ENCODE results near the gene PLCB4.
"Not testable (repeated sequence)": the region's sequence is repeated elsewhere in the genome, so short reads cannot be mapped to it uniquely, and the experiment has no call there.

PLCB4 gene

DNA sequence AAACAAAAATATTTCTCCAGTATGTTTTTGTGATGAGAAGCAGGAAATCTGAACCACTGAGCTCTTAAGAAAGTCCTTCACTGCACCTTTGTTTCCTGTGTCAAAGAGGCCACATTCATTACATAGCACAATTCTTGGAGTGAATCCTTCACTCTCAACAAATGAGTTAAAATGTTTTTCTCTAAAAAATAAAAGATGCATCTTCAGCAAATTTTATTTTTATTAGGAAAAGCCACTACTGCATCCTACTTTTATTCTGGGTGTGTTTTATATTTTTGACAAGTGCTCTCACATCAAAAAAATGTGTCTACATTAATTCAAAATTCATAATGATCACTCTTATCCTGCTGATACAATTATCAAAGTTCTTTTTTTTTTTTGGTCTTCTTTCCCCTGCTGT lies 76.3 kb downstream of the PLCB4 start:
- no peak for DNase-seq

DNA sequence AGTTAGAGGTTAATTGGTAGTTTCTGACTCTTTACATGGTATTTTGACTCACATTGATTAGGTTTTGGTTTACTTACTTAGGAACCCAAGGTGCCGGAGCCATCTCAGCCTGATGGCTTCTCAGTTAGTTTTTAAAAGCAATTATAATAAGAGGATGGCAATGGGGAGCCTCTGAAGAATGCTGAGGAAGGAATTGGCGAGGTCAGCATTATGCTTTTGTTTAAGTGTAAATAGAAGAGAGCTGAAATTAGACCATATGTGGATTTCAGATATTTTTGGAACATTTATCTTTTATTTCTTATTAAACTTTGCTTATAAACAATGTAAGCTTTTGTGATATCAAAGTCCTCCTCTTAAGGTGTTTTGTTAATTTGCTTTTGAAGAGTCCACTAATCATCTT lies 77.8 kb downstream of the PLCB4 start:
- no peak for DNase-seq

DNA sequence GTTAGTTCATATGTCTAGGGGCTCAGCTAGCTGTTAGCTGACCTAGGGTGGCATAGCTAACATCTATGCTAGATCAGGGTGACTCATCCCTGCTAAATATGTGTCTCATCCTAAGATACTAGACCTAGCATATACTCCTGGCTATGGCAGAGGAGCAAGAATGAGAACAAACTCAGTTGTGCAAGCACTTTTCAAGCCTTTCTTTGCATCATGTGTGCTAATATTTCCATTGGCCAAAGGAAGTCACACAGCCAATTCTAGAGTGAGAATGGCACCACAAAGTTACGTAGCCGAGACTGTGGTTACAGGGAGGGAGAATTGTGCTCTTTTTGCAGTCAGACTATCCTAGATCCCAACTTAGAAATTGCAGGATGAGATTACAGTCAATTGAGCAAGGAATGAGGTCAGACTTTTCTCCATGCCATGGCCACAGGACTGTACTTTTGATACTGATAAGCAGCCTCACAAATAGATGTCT lies 78.7 kb downstream of the PLCB4 start:
- DNase-seq = no peak

DNA sequence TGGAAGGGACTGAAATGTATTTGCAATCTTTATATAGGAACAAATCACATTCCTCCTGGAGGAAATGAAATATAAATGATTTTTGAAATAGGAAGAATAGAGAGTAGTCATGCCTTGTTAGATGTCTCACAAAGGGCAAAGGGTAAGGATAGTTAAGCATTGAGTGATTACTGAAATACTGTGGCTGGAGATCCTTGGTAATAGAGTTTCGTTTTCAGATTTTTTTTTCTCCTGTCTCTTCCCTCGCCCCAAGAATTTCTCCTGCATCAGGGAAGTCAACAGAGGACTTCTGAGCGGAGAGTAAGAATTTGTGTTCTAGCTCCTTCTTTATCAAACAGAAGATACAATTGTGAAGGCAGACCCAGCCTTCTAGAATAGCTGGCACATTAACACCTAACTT lies 79.4 kb downstream of the PLCB4 start:
- no peak for DNase-seq

DNA sequence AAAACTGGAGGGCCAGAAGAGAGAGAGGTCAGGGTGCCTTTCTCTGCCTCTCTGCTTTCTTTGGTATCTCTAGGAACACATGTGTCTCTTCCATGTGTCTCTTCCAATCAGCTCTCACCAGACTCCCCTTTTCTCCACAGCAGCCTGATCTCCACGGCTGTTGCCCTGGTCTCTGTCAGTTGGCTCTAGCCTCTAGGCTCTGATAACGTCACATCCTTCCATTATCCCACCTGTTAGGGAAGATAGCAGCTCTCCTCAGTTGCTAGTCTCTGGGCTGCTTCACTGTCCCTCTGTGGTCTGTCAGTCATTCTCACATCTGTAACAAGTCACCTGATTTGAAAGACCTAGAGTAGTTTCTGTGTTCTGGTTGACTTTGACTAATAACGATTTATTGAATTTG lies 80.2 kb downstream of the PLCB4 start:
- DNase-seq = no peak

DNA sequence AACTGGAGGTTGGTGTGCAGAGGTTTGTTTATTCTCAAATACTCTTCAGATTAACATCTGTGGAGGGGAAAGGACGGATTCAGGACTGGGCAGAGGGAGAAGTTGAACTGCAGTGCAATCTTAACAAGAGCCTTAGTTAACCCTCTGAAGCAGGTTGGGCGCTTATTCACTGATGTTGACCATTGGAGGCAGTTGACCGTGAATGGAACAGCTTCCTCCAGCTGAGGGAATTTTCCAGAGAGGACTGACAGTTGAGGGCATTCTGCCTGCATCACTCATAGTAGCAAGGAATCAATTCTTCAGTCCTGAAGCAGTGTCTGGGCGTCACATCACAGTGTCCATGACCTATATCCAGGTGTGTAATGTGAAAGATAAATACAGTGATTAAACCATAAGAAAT lies 80.9 kb downstream of the PLCB4 start:
- DNase-seq = no peak

DNA sequence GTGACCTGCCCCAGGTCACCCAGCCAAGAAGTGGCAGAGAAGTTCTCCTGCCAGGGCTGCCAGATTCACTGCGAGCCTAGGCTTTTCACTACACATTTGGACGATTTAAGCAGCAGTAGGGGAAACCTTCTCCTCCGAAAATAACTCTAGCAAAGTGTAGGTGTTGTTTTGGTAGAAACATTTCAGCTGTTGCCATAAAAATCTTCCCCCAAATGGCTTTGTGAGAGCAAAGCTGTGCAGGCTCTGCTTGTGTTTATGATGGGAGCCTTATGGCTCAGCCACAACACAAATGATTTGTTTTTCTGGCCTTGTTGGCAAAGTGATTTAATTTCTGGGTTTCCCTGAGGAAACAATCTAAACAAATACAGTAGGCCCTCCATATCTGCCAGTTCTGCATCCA lies 81.8 kb downstream of the PLCB4 start:
- DNase-seq = no peak

DNA sequence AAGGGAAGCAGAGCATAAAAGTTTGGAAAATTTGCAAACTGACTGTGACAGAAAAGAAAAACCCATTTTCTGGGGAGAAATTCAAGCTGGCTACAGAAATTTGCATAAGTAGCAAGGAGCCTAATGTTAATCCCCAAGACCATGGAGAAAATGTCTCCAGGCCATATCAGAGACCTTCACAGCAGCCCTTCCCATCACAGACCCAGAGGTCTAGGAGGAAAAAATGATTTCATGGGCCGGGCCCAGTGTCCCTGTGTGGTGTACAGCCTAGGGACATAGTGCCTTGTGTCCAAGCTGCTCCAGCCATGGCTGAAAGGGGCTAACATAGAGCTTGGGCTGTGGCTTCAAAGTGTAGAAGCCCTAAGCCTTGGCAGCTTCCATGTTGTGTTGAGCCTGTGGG lies 83.3 kb downstream of the PLCB4 start:
- not testable (repeated sequence) for DNase-seq

DNA sequence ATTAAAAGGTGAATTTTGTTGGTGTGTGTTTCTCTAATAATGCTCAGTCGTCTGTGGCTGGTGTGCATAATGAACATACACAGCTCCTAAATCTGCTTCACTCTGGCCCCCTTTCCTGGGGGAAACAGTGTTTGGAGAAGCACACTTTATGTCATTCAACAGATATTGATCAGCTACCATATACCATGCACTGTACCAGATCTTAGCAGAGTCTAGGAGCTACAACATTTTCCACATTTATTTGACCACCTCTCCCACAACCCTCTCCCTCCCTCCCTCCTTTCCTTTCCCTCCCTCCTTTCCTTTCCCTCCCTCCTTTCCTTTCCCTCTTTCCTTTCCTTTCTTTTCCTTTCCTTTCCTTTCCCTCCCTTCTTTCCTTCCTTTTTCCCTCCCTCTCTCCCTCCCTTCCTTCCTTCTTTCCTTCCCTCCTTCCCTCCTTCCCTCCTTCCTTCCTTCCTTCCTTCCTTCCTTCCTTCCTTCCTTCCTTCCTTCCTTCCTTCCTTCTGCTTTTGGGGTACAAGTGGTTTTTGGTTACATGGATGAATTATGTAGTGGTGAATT lies 85.7 kb downstream of the PLCB4 start:
- DNase-seq = no peak

DNA sequence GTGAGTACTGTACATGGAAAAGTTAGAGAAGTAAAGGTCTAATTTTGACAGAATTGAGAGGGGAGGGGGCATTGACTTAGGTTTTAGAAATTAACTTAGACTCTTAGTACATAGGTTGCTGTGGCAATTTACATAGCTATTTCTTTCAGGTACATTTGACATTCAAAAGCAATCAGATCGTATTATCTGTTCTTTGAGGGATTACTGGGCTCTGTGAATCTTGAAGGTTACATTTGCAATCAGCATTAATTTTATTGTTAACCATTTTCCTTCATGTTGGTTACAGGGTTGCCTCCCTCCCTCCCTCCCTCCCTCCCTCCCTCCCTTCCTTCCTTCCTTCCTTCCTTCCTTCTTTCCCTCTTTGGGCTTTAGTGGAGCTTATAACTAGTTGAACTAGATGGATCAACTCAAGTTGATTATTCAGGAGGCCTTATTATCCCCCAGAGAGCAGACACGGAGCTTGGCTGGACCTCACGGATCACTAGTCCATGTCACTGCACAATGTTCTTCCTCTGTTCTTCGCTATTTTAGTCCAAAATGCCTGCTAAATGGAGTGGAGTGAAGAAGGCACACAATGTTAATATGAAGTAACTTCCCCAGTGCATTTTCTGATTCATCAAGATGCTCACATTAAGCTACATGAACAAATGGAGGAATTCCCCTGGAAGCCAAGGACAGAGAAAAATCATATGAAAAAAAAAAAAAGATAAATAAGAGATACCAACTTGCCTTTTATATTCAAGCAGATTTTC lies 87.8 kb downstream of the PLCB4 start:
- DNase-seq = no peak

DNA sequence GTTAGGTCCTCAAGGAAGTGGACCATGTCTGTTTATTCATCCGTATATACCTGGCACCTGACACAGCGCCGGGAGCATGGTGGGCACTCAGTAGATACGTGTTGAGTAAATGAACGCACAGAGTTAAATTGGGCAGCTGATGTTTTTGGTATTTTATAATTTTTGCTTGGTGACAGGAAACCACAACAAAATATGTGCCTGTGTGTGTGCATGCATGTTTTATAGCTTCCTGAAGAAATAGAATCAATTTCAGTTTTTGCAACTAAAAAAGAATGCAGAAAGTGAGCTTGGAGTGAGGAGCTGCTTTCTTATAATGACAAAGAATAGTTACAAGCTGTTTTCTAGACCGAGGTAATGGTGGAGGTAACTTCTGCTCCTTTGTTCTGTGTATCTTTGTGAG lies 91.4 kb downstream of the PLCB4 start:
- DNase-seq = no peak

DNA sequence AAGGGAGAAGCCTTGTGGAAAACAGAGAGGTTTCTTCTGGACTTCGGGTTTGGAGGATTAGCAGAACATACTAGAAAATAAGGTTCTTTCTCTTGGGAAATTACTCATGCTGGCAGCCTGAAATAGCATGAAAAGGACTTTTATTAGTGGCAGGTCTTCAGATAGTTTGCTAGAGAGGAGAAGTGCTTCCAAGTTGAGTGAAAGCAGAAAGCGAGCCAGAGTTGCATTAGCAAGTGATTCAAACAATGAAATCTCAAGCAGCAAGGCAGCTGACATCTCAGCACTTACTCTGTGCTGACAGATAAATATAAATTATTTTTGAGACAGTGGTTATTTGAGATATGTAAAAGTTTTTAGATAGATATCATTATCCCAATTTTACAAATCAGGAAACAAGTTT lies 91.9 kb downstream of the PLCB4 start:
- DNase-seq = no peak

DNA sequence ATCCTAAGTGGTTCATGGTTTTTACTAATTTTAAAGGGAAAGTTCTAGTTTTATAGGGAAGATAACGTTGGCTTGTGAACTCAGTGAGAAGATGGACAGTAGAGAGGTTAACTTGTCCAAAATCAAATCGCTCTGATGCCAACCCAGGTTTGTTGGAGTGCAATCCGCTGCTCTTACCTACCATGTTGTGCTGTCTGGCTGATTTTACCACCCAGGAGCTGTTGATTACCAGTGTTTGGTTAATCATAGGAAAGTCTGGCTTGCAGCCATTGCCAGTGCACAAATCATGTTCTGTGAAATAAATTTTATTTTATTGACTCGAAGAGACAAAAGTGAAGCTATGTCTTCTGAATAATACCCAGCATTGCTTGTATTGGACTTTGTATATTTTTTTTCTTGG lies 92.4 kb downstream of the PLCB4 start:
- DNase-seq = no peak

DNA sequence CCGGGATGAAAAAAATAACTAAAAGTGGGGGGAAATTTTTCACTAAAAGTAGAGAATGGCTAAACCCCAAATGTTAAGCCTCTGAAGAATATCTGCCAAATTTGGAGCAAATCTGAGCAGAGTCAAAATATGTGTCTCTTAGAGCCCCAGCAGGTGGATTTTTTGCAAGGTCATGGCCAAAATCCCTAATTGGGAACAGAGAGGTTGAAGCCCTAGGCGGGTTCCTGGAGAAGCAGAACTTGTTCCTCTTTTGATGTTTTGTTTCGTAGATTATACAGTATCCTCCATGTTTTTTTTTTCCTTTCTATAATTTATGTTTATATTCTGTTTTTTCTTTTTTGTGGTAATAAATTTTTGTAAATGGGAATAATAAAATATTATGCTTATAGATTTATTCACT lies 94.4 kb downstream of the PLCB4 start:
- DNase-seq = no peak

DNA sequence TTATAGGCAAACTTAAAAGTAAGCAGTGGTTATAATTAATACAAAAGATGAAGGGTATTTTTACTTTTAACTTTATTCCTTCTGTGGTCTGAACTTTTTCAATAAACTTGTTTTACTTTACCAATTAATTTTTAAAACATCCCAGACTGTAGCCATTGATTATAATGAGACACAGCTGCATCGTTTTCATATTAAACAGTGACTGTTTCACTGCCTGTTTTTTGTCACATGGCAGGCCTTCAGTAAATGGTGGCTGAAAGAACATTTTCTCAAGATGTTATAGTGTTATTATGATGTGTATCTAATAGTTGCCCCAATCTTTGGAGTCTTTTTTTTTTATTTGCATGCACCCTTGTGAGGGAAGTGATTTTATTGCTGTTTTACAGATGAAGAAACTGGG lies 95.1 kb downstream of the PLCB4 start:
- no peak for DNase-seq

DNA sequence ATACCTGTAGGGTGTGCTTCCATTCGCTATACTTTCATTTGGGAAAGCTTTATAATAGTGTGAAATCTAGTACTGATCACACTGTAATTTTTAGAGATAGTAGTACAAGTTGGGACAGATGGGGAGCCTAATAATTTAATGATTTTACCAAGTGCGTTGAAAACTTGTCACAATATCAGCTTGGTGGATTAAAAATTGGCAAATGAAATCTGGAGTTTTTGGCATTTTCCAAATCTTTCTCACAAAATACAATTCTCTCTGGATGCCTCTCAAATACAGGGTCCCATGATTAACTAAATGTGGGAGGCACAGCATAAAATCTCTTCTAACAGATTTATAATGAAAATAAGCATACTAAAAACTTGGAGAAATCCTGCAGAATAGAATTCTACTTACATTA lies 96.4 kb downstream of the PLCB4 start:
- DNase-seq = no peak

DNA sequence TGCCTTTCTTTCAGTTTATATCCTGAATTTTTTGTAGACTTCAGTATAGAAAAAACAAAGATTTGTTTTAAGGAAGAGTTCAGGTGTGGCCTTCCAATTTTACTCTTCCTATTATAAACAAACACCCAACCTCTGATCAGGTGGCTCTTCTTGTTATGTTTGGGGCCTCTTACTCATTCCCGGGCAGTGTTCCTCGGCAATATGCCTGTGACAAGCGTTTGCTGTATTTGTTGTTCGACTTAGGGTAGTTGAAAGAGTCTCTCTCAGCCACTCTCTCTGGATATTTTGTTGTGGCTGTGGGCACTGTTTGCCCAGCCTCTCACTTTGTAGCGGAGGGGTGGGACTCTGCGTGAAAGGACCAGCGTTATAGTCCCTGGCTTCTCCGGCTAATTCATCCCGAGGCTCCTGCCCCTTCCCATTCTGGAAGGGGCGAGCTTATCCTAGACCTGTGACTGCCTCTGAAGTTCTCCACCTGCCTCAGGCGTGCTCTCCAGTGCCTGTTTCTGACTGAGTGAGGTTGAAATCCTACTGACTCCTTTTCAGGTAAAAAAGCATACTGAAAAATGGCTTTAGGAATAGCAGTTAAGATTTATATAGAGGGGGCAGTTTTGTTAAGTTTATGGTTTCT lies 97.4 kb downstream of the PLCB4 start:
- no peak for DNase-seq

DNA sequence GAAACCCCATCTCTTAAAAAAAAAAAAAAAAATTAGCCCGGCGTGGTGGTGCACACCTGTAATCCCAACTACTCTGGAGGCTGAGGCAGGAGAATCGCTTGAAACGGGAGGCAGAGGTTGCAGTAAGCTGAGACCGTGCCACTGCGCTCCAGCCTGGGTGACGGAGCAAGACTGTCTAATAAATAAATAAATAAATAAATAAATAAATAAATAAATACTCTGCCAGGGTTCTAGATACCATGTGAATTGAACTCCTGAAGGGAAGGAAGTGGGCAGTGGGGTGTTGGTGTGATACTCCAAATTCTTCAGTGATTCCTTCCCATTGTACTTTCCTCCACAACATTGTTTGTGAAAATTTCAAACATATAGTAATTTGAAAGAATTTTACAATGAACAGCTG lies 100.5 kb downstream of the PLCB4 start:
- no peak for DNase-seq

DNA sequence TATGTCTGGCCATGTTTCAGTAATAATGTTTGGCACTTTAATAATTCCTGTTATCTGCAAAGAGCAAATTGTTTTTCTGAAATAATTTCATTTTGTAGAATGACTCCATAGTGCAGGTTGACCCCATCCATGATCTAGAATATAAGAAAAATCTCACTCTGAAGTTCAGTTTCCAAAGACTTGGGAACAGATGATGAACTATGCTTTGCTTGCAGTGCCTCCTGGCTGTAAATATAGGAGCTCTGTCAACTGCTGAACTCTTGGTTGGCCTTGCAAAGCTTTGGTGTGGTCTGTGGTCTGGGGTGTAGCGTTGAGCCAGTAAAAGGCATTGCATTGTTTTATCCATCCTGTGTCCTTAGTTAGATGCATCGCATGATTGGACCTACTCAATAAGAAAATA lies 104.0 kb downstream of the PLCB4 start:
- DNase-seq = no peak

DNA sequence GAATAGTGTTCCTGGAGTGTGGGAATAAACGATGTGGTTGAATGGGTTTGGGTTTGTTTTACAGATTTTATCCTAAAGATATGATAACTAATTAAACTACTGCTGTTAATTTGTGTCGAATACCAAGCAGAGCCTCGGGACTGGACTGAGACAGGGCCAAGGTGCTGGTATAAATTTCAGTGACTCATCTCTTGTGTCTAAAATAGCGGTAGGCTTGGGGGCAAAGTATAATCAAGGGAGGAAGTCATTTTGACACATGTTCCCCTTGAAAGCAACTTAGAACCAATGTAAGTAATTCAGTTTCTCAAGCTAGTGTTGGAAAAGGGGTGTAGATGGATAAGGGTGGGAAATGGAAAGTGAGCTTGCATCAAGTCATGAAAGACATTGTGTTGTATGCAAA lies 108.4 kb downstream of the PLCB4 start:
- DNase-seq = no peak

DNA sequence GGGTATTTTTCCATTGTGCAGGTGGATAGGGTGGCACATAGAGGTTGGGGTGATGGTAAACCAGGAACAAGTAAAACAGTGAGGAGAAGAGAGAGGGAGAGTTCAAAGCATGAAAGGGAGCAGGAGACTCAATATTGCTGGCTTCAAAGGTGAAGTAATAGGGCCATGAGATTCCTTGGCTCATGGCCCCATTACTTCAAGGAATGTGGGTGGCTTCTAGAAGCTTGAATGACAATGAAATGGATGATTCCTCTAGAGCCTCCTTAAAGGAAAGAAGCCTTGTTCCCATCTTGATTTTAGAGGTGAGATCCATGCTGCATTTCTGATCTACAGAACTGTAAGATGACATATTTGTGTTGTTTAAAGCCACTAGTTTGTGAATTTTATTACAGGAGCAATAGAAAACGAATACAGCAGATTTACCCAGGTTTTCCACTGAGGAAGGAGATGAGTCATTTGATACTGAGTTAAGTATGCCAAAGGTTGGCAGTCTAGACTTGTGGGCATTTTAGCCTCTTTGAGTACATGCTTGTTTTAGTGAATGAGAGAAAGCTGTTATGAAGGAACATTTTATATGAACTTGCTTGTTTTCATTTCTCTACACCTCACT lies 110.4 kb downstream of the PLCB4 start:
- DNase-seq = no peak

DNA sequence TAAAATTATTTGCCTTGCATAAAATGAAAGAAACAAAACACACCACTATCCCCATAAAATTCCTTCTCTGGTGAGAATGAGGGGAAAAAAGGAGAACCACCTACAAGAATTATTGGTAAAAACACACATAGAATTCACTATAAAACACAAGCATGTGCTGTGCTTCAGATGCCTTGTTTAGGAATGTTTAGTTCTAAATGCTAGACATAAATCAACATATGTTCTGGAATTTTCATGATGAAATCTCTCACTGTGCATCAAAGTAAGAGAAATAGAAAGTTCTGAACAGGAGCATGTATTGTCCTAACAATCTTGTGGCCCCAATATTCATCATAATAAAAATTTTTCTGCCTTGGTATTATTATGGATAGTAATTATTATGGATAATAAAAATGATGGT lies 111.0 kb downstream of the PLCB4 start:
- DNase-seq = no peak

DNA sequence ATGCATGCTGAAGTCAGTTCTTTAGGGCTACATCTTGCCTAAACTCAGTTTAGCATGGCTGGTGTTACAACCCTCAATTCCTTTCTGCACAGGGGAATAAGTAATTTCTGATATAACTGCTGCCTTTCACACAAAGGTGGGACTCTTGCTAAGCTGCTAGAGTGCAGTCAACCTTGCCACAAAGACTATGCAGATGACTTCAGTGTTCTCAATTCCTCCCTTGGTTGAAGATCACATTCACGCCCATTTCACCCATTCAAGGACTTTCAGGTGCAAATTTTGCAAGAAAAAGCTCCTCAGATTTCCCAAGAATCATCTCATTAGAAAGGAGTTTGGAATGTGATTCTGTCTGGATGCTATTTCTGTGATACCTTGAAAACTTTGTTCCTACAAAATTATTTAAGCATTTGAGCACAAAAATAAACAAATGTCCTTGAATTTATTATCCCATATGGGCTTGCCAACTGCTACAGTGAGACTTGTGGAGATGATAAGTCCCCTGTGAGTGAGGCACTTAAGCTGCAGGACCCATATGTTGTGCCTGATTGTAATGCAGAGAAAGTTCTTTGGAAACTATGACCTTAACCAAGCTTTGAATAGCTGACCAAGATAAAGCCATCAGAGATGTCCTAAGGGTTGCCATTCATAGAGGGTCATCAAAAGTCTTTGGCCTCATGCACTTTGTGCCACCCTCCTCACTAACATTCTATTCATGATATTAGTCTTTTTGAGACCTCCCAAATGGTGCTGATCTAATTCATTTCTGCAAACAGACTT lies 111.8 kb downstream of the PLCB4 start:
- no peak for DNase-seq
